Tibial artery (tissue), 4 donors: ENCODE data around the gene FOXL2.

Source experiments
- DNase-seq, 2 donors: peaks; one replicate each; pipeline ENCODE4 v3.0.0-alpha.2; 2019
- H3K27ac ChIP-seq, 2 donors: fragments of 200-600 bp; sonication (generic) in 1 of 2; 1 replicate in 1 of 2; 2 replicates in 1 of 2; pipeline ENCODE4 v1.5.1; 2018 to 2019; ENCODE audit warnings: mild to moderate bottlenecking in 1 of 2
- H3K27me3 ChIP-seq, 2 donors: fragments of 200-600 bp; sonication (generic) in 1 of 2; one replicate each; pipeline versions ENCODE4 v1.5.1 to v1.6.0; 2016 to 2019
- H3K36me3 ChIP-seq, 3 donors: fragments of 200-600 bp; sonication (generic) in 2 of 3; one replicate each; pipeline ENCODE4 v1.5.1; 2016 to 2019; ENCODE audit warnings: mild to moderate bottlenecking in 2 of 3
- H3K4me1 ChIP-seq, 4 donors: fragments of 200-600 bp; sonication (generic) in 2 of 4; 1 replicate in 3 of 4; 2 replicates in 1 of 4; pipeline ENCODE4 v1.5.1; 2016 to 2019
- H3K4me3 ChIP-seq, 2 donors: fragments of 200-600 bp; sonication (generic) in 1 of 2; 1 replicate in 1 of 2; 2 replicates in 1 of 2; pipeline ENCODE4 v1.5.1; 2018 to 2019; ENCODE audit warnings: mild to moderate bottlenecking in 2 of 2
- H3K9me3 ChIP-seq, 3 donors: fragments of 200-600 bp; sonication (generic) in 1 of 3; one replicate each; pipeline ENCODE4 v1.5.1; 2016 to 2019
- CTCF ChIP-seq, 2 experiments: fragments of 200-600 bp in 1 of 2; fragments of 450-650 bp in 1 of 2; IDR thresholded peaks; one replicate each; pipeline ENCODE4 v1.5.1; 2017 to 2019; ENCODE audit warnings: antibody characterized with exemption in 2 of 2, mild to moderate bottlenecking in 1 of 2, moderate library complexity in 1 of 2
- intact Hi-C: fragments of 100-400 bp; cut with DNase I; formaldehyde crosslinking; loops from one replicate; pipeline ENCODE4 v1.15.0; 2023; ENCODE audit warnings: low total_unique reads

The FOXL2 gene

GRCh38 chr3:138945709-138946662 is 951 bp downstream of the FOXL2 start:
- TF ChIP-seq CTCF (IDR thresholded peaks at IDR 0.05): no peak
- H3K4me3 ChIP-seq: peak overlapping the region; percentile 34 to 58
- H3K36me3 ChIP-seq: no peaks in the 10 kb centered on the region
- no peaks in the 10 kb centered on the region for H3K9me3 ChIP-seq
- DNase-seq: no peak
- H3K4me1 ChIP-seq: peaks cover 0 to 46% (median 34%) of the 10 kb centered on the region in 4 donors
- peaks cover 6 to 95% of the 10 kb centered on the region in 2 donors for H3K27me3 ChIP-seq
- intact Hi-C loops: no loop called here
- H3K27ac ChIP-seq: no peak overlapping the region

GRCh38 chr3:138944929-138945708 is 1.8 kb downstream of the FOXL2 start:
- intact Hi-C loops: no loop called here
- DNase-seq: no peak
- H3K4me3 ChIP-seq: peak overlapping the region in 1 of 2 donors; percentile 58
- no peak overlapping the region for H3K27ac ChIP-seq
- no peak for TF ChIP-seq CTCF (IDR thresholded peaks at IDR 0.05)
- peaks cover 3 to 96% of the 10 kb centered on the region in 2 donors for H3K27me3 ChIP-seq
- no peaks in the 10 kb centered on the region for H3K36me3 ChIP-seq
- peaks cover 0 to 41% (median 32%) of the 10 kb centered on the region in 4 donors for H3K4me1 ChIP-seq
- no peaks in the 10 kb centered on the region for H3K9me3 ChIP-seq

- H3K9me3 ChIP-seq: no peaks in the 10 kb centered on the region
- peaks cover 3 to 96% of the 10 kb centered on the region in 2 donors for H3K27me3 ChIP-seq
- H3K4me1 ChIP-seq: peaks cover 0 to 40% (median 29%) of the 10 kb centered on the region in 4 donors
- no peak for DNase-seq
- intact Hi-C loops: no loop called here
- H3K27ac ChIP-seq: no peak overlapping the region
- H3K36me3 ChIP-seq: no peaks in the 10 kb centered on the region
- H3K4me3 ChIP-seq: peak overlapping the region in 1 of 2 donors; percentile 58
- no peak for TF ChIP-seq CTCF (IDR thresholded peaks at IDR 0.05)
Observed at GRCh38 chr3:138944654-138944928, 2.3 kb downstream of the FOXL2 start.

- H3K4me1 ChIP-seq: peaks cover 0 to 44% (median 30%) of the 10 kb centered on the region in 4 donors
- H3K4me3 ChIP-seq: no peak overlapping the region
- no peak for TF ChIP-seq CTCF (IDR thresholded peaks at IDR 0.05)
- DNase-seq: peak in 1 of 2 donors; percentile 20
- H3K27ac ChIP-seq: no peak overlapping the region
- no peaks in the 10 kb centered on the region for H3K9me3 ChIP-seq
- intact Hi-C loops: no loop called here
- H3K27me3 ChIP-seq: peaks cover 3 to 96% of the 10 kb centered on the region in 2 donors
- no peaks in the 10 kb centered on the region for H3K36me3 ChIP-seq
Observed at GRCh38 chr3:138943724-138944653, 2.9 kb downstream of the FOXL2 start.
